Keratinocyte (primary cell): ENCODE results near the gene CENPL.

Experiments used
- EZH2 ChIP-seq: IDR thresholded peaks from one replicate; pipeline ENCODE4 v1.6.1; 2012; ENCODE audit warnings: inconsistent platforms, mild to moderate bottlenecking, low read length, moderate library complexity
- TF ChIP-seq, protein P1 (sequence below), 3 experiments: IDR thresholded peaks in 1 of 3; conservative IDR thresholded peaks in 1 of 3; optimal IDR thresholded peaks in 1 of 3; 2 replicates in 2 of 3; 3 replicates in 1 of 3; pipeline versions ENCODE3 to v1.5.1; 2011; ENCODE audit warnings: low read length in 3 of 3, mild to moderate bottlenecking in 3 of 3, moderate library complexity in 2 of 3, control low read depth in 1 of 3, inconsistent platforms in 1 of 3; ENCODE audit not compliant: insufficient read depth in 2 of 3; ENCODE audit errors: extremely low read depth in 1 of 3

GRCh38 chr1:173758110-173758509 is 66.6 kb downstream of the CENPL start:
- TF ChIP-seq, protein P1, sequence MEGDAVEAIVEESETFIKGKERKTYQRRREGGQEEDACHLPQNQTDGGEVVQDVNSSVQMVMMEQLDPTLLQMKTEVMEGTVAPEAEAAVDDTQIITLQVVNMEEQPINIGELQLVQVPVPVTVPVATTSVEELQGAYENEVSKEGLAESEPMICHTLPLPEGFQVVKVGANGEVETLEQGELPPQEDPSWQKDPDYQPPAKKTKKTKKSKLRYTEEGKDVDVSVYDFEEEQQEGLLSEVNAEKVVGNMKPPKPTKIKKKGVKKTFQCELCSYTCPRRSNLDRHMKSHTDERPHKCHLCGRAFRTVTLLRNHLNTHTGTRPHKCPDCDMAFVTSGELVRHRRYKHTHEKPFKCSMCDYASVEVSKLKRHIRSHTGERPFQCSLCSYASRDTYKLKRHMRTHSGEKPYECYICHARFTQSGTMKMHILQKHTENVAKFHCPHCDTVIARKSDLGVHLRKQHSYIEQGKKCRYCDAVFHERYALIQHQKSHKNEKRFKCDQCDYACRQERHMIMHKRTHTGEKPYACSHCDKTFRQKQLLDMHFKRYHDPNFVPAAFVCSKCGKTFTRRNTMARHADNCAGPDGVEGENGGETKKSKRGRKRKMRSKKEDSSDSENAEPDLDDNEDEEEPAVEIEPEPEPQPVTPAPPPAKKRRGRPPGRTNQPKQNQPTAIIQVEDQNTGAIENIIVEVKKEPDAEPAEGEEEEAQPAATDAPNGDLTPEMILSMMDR (optimal IDR thresholded peaks at IDR 0.05 in 1 of 3, IDR thresholded peaks at IDR 0.05 in 1 of 3, conservative IDR thresholded peaks at IDR 0.05 in 1 of 3; ENCODE audit: extremely low read depth in 1 of 3, insufficient read depth in 2 of 3, low read length in 3 of 3), result no peak
- TF ChIP-seq EZH2, result no peak
